ENCODE data around the gene DENND2D. TPM values are rescaled to one million over a fixed set of nuclear protein-coding genes. Genes with fewer than 3 reads are reported as not detected.
A peak's percentile ranks its signal among the peaks of the same experiment; 100 is the strongest.

The DENND2D gene
- total and polyA plus RNA-seq, 9 of the 15 experiments (the other 6 are each of a cell fraction or from before 2014, with no cell fraction given): 0.08 to 0.44 (median 0.13) TPM; not detected in 6

- TF ChIP-seq ELK3 (CRISPR knock-in tag; IDR thresholded peaks at IDR 0.05) (no peak), TSC22D4 (tag; IDR thresholded peaks at IDR 0.05) (no peak), RBM17 (IDR thresholded peaks at IDR 0.05; ENCODE audit: borderline replicate concordance, low read depth, low read length) (no peak), POLR2B (IDR thresholded peaks at IDR 0.05; ENCODE audit: low read depth, partially characterized antibody) (no peak), MAFG (tag; conservative IDR thresholded peaks at IDR 0.05) (peak; percentile 42; the same call in 1 of the 2 replicates), MCM5 (IDR thresholded peaks at IDR 0.05; ENCODE audit: low read depth) (no peak), SUPT5H (IDR thresholded peaks at IDR 0.05) (no peak), TRIM25 (IDR thresholded peaks at IDR 0.05; ENCODE audit: borderline replicate concordance) (no peak), CTCFL (IDR thresholded peaks at IDR 0.05; ENCODE audit: borderline replicate concordance, insufficient read depth, low read depth, low read length, poor library complexity, severe bottlenecking) (no peak), NR2C1 (IDR thresholded peaks at IDR 0.05) (no peak), NR2C1 (tag; IDR thresholded peaks at IDR 0.05) (0 out of 2 replicates have a peak, but pooled peaks have one; percentile 15), ZBTB8A (IDR thresholded peaks at IDR 0.05; ENCODE audit: partially characterized antibody) (no peak), PTTG1 (tag; IDR thresholded peaks at IDR 0.05; ENCODE audit: low read depth) (0 out of 2 replicates have a peak, but pooled peaks have one; percentile 26), THAP7 (CRISPR knock-in tag; IDR thresholded peaks at IDR 0.05) (no peak), ZC3H4 (CRISPR knock-in tag; IDR thresholded peaks at IDR 0.05; ENCODE audit: borderline replicate concordance) (no peak), ZNF655 (CRISPR knock-in tag; IDR thresholded peaks at IDR 0.05) (no peak), MEF2A (IDR thresholded peaks at IDR 0.05; ENCODE audit: control insufficient read depth, low read depth, low read length) (no peak), SMARCB1 (IDR thresholded peaks at IDR 0.05; ENCODE audit: insufficient read length, low read depth) (no peak), ATF4 (CRISPR knock-in tag; IDR thresholded peaks at IDR 0.05) (no peak), ZNF316 (IDR thresholded peaks at IDR 0.05) (peak; percentile 45), ZNF589 (CRISPR knock-in tag; IDR thresholded peaks at IDR 0.05; ENCODE audit: low read depth) (0 out of 2 replicates have a peak, but pooled peaks have one; percentile 35), PHB (CRISPR knock-in tag; IDR thresholded peaks at IDR 0.05) (no peak), ZNF184 (CRISPR knock-in tag; IDR thresholded peaks at IDR 0.05) (no peak)
These were observed 336 bp upstream of the DENND2D start (continued) for GRCh38 chr1:111200802-111201161.

Measured in K562 (cell line).